ENCODE measurements around the gene FBLN5.

FBLN5 gene

GRCh38 chr14:91829511-91829910 lies 118.0 kb downstream of the FBLN5 start:
- no peak for DNase-seq (ENCODE audit: insufficient read length, low spot score)
- TF ChIP-seq CTCF (IDR thresholded peaks at IDR 0.05; ENCODE audit: insufficient read depth, missing control alignments): no peak
- FAIRE-seq: no peak

GRCh38 chr14:91827746-91828145 lies 119.7 kb downstream of the FBLN5 start:
- DNase-seq (ENCODE audit: insufficient read length, low spot score) (no peak), FAIRE-seq (no peak)
- TF ChIP-seq CTCF (IDR thresholded peaks at IDR 0.05; ENCODE audit: insufficient read depth, missing control alignments): no peak

Data from D721Med (cell line).